A549 (cell line): ENCODE measurements around the gene ZNF213.

Source experiments
- BHLHE40 ChIP-seq: IDR thresholded peaks from 2 replicates; pipeline ENCODE4 v1.6.1; 2012; ENCODE audit warnings: low read depth, low read length, inconsistent platforms
- NR3C1 ChIP-seq: fragments of >200 bp; sonication (Bioruptor Twin); formaldehyde crosslinking; IDR thresholded peaks from 3 replicates; pipeline ENCODE4 v1.6.1; 2017
- POLR2A ChIP-seq: IDR thresholded peaks from 2 replicates; pipeline ENCODE4 v1.6.1; 2012; ENCODE audit warnings: mild to moderate bottlenecking, low read length
- TF ChIP-seq, protein P1 (sequence below): fragments of >200 bp; sonication (Bioruptor Twin); formaldehyde crosslinking; IDR thresholded peaks from 3 replicates; pipeline ENCODE4 v1.5.1; 2016

DNA sequence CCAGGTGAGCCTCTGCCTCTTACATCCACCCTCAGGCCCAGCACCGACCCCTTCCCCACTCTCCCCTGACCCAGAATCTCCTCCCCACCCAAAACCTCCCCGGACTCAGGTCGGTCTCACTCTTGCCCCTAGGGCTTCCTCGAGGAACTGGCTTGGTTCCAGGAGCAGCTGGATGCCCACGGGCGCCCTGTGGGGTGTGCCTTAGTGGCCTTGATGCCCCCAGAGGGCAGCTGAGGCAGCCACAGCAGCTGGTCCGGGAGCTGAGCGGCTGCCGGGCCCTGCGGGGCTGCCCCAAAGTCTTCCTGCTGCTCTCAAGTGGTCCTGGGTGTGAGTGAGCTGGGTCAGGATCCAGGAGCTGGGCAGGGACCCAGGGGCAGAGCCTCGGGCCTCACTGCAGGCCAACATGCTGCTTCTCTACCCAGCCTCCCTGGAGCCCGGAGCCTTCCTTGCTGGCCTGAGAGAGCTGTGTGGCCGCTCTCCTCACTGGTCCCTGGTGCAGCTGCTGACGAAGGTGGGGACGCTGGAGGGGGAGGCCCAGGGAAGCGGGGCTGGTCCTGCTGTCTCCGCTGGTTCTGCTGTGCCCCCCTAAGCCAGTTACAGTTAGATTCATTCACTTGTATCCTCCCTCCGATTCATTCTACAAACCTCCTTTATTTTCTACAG, 9.6 kb downstream of the ZNF213 start:
- TF ChIP-seq BHLHE40 (no peak), POLR2A (no peak), NR3C1 (no peak)
- TF ChIP-seq, protein P1, sequence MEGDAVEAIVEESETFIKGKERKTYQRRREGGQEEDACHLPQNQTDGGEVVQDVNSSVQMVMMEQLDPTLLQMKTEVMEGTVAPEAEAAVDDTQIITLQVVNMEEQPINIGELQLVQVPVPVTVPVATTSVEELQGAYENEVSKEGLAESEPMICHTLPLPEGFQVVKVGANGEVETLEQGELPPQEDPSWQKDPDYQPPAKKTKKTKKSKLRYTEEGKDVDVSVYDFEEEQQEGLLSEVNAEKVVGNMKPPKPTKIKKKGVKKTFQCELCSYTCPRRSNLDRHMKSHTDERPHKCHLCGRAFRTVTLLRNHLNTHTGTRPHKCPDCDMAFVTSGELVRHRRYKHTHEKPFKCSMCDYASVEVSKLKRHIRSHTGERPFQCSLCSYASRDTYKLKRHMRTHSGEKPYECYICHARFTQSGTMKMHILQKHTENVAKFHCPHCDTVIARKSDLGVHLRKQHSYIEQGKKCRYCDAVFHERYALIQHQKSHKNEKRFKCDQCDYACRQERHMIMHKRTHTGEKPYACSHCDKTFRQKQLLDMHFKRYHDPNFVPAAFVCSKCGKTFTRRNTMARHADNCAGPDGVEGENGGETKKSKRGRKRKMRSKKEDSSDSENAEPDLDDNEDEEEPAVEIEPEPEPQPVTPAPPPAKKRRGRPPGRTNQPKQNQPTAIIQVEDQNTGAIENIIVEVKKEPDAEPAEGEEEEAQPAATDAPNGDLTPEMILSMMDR = no peak
